Memory B cell (primary cell): ENCODE data around the gene BNIPL.

Experiments used
- ATAC-seq: fragments of 150-1000 bp; cut with Tn5 transposase; 2 replicates; pipeline ENCODE4 v1.10.0; 2021; ENCODE audit warnings: low read depth, mild to moderate bottlenecking, moderate library complexity
- DNase-seq, 2 donors: peaks; one replicate each; pipeline ENCODE4 v3.0.0; 2022; ENCODE audit warnings: low spot score in 2 of 2
- H3K27ac Mint-ChIP-seq: one replicate; pipeline ENCODE4 v1.8.0; 2022; ENCODE audit warnings: mild to moderate bottlenecking, moderate library complexity, mixed read lengths
- H3K27me3 Mint-ChIP-seq: one replicate; pipeline ENCODE4 v1.8.0; 2022; ENCODE audit warnings: mixed read lengths
- H3K36me3 Mint-ChIP-seq: one replicate; pipeline ENCODE4 v1.8.0; 2022; ENCODE audit warnings: mild to moderate bottlenecking, mixed read lengths
- H3K4me1 Mint-ChIP-seq: one replicate; pipeline ENCODE4 v1.8.0; 2022; ENCODE audit warnings: mixed read lengths
- H3K4me3 Mint-ChIP-seq: one replicate; pipeline ENCODE4 v1.8.0; 2022; ENCODE audit warnings: mild to moderate bottlenecking, moderate library complexity, mixed read lengths
- H3K9me3 Mint-ChIP-seq: one replicate; pipeline ENCODE4 v1.8.0; 2022; ENCODE audit warnings: mixed read lengths

The BNIPL gene

DNA sequence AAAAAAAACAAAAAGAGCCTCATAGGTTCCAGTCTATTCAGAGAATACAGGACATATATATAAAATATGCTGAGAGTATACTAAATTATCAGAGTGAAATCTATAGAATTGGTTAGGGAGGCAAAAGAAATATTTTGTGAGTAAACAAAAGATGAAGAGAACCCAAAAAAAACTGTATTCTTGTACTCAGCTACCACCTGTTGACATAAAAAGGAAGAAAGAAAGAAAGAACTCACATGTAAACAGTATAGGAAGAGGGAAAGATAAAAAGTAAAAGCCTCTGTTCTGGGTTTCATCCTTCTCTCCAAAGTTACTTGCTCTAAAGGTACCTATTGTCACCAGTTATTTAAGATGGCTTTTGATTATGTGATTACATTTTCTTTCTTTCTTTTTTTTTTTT lies 9.9 kb upstream of the BNIPL start:
- Mint-ChIP-seq H3K36me3 (peaks cover 23% of the 10 kb centered on the region), H3K27ac (no peak overlapping the region), H3K27me3 (no peaks in the 10 kb centered on the region), H3K9me3 (no peaks in the 10 kb centered on the region), H3K4me1 (peaks cover 7% of the 10 kb centered on the region), H3K4me3 (no peak overlapping the region)
- DNase-seq (no peak), ATAC-seq (no peak)

DNA sequence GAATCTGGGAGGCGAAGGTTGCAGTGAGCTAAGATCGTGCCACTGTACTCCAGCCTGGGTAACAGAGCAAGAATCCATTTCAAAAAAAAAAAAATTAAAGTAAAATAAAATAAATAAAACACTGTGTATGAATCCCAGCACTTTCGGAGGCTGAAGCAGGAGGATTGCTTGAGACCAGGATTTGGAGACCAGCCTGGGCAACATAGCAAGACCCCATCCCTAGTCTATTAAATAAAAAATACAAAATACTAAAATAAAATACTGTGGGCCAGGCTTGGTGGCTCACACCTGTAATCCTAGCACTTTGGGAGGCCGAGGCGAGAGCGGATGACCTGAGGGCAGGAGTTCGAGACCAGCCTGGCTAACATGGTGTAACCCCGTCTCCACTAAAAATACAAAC lies 4.2 kb upstream of the BNIPL start:
- DNase-seq (no peak), ATAC-seq (no peak)
- H3K4me3 Mint-ChIP-seq: no peak overlapping the region
- H3K36me3 Mint-ChIP-seq: peaks cover 36% of the 10 kb centered on the region
- H3K4me1 Mint-ChIP-seq: no peaks in the 10 kb centered on the region
- no peak overlapping the region for H3K27ac Mint-ChIP-seq
- no peaks in the 10 kb centered on the region for H3K27me3 Mint-ChIP-seq
- no peaks in the 10 kb centered on the region for H3K9me3 Mint-ChIP-seq

DNA sequence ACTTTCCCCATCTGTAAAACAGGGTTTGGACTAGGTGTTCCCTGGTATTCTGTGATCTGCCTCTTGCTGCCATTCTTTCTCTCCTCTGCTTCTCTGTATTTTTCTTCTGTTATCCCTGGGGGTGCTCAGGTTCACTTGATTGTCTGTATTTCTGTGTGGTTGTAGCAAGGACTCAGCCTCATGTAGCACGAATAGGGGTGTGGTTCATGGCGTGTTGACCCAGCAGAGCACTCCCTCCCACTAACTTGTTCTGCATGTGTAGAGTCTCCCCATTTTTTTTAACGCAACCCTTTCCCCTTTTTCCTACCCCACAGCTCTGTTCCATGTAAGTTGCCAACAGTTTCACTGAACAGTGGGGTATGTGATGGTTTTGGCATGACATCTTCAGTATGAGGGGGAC lies 1.2 kb upstream of the BNIPL start:
- Mint-ChIP-seq H3K4me3 (no peak overlapping the region), H3K4me1 (no peaks in the 10 kb centered on the region), H3K27me3 (no peaks in the 10 kb centered on the region), H3K9me3 (no peaks in the 10 kb centered on the region), H3K36me3 (peaks cover 31% of the 10 kb centered on the region), H3K27ac (peak overlapping the region; percentile 4)
- ATAC-seq (no peak), DNase-seq (no peak)

DNA sequence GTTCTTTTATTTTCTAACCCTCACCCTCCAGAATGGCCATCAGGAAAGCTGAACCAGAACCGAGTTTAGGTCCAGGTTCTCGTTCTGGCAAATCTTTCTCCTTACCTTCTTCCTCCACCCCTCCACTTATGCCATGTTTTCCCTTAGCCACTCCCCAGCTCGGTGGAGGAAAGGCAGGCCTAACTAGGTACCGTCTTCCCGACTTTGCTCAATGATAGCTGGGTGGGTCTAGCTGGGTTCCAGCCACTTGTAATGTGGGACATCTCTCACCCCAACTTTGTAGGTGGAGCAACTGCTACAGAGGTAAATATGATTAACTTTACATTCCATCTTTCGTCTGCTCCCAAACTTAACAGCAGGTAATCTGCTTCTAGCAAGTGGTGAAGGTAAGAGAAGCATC lies 646 bp downstream of the BNIPL start:
- ATAC-seq (no peak), DNase-seq (no peak)
- H3K4me3 Mint-ChIP-seq: no peak overlapping the region
- peaks cover 24% of the 10 kb centered on the region for H3K36me3 Mint-ChIP-seq
- no peak overlapping the region for H3K27ac Mint-ChIP-seq
- H3K4me1 Mint-ChIP-seq: no peaks in the 10 kb centered on the region
- H3K27me3 Mint-ChIP-seq: no peaks in the 10 kb centered on the region
- H3K9me3 Mint-ChIP-seq: no peaks in the 10 kb centered on the region

DNA sequence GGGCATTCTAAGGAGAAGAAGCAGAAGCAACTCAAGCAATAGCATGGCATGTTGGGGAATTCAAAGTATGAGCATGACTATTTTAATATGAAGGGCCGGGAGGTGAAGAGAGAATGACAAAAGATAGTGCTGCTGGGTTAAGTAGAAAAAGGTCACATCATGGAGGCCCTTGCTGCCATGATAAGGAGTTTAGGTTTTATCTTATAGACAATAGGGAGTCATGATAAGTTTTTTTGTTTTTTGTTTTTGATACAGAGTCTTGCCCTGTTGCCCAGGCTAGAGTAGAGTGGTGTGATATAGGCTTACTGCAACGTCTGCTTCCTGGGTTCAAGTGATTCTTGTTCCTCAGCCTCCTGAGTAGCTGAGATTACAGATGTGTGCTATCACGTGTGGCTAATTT lies 3.1 kb downstream of the BNIPL start:
- DNase-seq (no peak), ATAC-seq (no peak)
- no peak overlapping the region for H3K4me3 Mint-ChIP-seq
- H3K27ac Mint-ChIP-seq: no peak overlapping the region
- peaks cover 2% of the 10 kb centered on the region for H3K4me1 Mint-ChIP-seq
- no peaks in the 10 kb centered on the region for H3K27me3 Mint-ChIP-seq
- no peaks in the 10 kb centered on the region for H3K9me3 Mint-ChIP-seq
- H3K36me3 Mint-ChIP-seq: peaks cover 18% of the 10 kb centered on the region

DNA sequence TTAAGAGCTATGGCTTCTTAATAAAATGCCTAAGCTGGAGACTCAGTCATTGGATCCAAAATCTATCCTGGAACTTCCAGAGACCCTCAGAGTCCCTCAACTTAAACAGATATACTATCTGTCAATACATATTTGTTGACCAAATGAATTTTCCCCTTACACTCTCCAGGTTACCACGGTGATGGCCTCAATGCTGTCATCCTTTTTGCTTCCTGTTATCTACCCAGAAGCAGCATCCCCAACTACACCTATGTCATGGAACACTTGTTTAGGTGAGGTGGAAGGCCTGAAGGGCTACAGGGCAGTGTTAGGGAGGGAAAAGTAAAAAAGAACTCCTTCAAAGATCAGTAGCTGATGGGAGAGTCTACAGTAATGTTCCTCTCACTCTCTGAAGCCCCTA lies 6.8 kb downstream of the BNIPL start:
- Mint-ChIP-seq H3K27me3 (no peaks in the 10 kb centered on the region), H3K36me3 (peaks cover 8% of the 10 kb centered on the region), H3K27ac (no peak overlapping the region), H3K4me3 (no peak overlapping the region), H3K4me1 (peaks cover 4% of the 10 kb centered on the region), H3K9me3 (no peaks in the 10 kb centered on the region)
- no peak for DNase-seq
- no peak for ATAC-seq

DNA sequence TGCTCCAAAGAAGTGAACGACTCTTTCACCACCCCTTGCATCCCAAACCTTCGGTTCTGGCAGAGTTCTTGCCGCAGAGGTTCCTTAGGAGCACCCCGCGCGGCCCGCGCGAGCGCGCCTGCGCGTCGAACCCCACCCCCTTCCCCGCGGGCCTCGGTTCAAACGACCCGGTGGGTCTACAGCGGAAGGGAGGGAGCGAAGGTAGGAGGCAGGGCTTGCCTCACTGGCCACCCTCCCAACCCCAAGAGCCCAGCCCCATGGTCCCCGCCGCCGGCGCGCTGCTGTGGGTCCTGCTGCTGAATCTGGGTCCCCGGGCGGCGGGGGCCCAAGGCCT lies 11.2 kb downstream of the BNIPL start, which contains the start of gene C1orf56:
TSS of gene C1orf56 (plus strand) at position 161 of the 334 bp plus-strand sequence. CDS start at position 258, 97 bp downstream.
- H3K4me1 Mint-ChIP-seq: peaks cover 23% of the 10 kb centered on the region
- H3K4me3 Mint-ChIP-seq: peak within 1 kb of the TSS; percentile 92
- H3K36me3 Mint-ChIP-seq: peaks cover 13% of the 10 kb centered on the region
- H3K27ac Mint-ChIP-seq: peak within 1 kb of the TSS; percentile 88
- ATAC-seq: peak; percentile 58
- H3K27me3 Mint-ChIP-seq: no peaks in the 10 kb centered on the region
- no peaks in the 10 kb centered on the region for H3K9me3 Mint-ChIP-seq
- peak; percentile 38 to 48 for DNase-seq

DNA sequence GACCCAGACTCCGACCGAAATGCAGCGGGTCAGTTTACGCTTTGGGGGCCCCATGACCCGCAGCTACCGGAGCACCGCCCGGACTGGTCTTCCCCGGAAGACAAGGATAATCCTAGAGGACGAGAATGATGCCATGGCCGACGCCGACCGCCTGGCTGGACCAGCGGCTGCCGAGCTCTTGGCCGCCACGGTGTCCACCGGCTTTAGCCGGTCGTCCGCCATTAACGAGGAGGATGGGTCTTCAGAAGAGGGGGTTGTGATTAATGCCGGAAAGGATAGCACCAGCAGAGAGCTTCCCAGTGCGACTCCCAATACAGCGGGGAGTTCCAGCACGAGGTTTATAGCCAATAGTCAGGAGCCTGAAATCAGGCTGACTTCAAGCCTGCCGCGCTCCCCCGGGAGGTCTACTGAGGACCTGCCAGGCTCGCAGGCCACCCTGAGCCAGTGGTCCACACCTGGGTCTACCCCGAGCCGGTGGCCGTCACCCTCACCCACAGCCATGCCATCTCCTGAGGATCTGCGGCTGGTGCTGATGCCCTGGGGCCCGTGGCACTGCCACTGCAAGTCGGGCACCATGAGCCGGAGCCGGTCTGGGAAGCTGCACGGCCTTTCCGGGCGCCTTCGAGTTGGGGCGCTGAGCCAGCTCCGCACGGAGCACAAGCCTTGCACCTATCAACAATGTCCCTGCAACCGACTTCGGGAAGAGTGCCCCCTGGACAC lies 11.7 kb downstream of the BNIPL start:
- H3K36me3 Mint-ChIP-seq: peaks cover 12% of the 10 kb centered on the region
- H3K27ac Mint-ChIP-seq: peak overlapping the region; percentile 88
- peak overlapping the region; percentile 92 for H3K4me3 Mint-ChIP-seq
- no peaks in the 10 kb centered on the region for H3K9me3 Mint-ChIP-seq
- peaks cover 25% of the 10 kb centered on the region for H3K4me1 Mint-ChIP-seq
- ATAC-seq (peak; percentile 82), DNase-seq (peak; percentile 40 to 63)
- H3K27me3 Mint-ChIP-seq: no peaks in the 10 kb centered on the region

DNA sequence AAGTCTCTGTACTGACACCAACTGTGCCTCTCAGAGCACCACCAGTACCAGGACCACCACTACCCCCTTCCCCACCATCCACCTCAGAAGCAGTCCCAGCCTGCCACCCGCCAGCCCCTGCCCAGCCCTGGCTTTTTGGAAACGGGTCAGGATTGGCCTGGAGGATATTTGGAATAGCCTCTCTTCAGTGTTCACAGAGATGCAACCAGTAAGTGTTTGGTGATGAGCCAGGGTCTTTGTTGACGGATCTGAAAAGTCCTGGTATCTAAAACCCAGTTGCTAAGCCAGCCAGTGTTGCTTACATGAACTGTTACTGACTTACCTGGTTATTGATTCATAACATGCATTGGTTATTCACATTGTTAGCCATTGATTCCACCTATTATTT lies 12.3 kb downstream of the BNIPL start:
- no peak for DNase-seq
- Mint-ChIP-seq H3K27me3 (no peaks in the 10 kb centered on the region), H3K9me3 (no peaks in the 10 kb centered on the region), H3K27ac (peak overlapping the region; percentile 88), H3K4me1 (peaks cover 24% of the 10 kb centered on the region), H3K36me3 (peaks cover 12% of the 10 kb centered on the region), H3K4me3 (peak overlapping the region; percentile 92)
- no peak for ATAC-seq

DNA sequence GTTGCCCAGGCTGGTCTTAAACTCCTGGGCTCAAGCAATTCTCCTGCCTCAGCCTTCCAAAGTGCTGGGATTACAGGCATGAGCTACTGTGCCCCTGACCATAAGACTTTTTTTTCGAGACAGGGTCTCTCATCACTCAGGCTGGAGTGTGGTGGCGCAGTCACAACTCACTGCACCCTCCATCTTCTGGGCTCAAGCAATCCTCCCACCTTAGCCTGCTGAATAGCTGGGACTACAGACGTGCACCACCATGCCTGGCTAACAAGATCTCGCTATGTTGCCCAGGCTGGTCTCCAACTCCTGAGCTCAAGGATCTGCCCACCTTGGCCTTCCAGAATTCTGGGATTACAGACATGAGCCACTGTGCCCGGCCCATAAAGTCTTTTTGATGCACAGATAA lies 13.1 kb downstream of the BNIPL start:
- Mint-ChIP-seq H3K9me3 (no peaks in the 10 kb centered on the region), H3K4me3 (no peak overlapping the region), H3K36me3 (peaks cover 16% of the 10 kb centered on the region), H3K4me1 (peaks cover 27% of the 10 kb centered on the region), H3K27ac (peak overlapping the region; percentile 72), H3K27me3 (no peaks in the 10 kb centered on the region)
- DNase-seq (no peak), ATAC-seq (no peak)

DNA sequence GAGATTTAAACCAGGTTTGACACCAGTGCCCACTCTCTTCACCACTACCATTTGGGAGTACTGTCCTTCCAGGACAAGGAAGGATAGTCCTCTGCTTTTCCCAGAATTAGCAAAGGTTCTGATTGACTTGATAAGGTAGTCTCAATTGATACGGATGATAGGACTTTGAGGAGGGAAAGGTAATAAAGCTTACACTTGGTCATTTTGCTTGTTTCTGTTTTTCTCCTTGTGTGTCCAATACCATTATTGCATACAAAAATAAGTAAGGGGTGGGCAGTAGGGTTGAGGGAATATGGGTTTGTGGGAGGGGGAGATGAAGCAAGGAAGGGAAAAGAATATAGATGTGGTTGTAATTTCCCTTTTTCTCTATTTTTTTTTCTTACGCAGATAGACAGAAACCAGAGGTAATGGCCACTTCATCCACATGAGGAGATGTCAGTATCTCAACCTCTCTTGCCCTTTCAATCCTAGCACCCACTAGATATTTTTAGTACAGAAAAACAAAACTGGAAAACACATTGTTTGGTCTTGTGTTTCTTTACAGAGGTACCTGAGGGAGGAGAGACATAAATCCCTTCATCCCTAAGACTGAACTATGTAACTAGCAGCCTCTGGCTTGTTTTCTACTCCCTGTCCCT lies 13.8 kb downstream of the BNIPL start:
- H3K27me3 Mint-ChIP-seq: no peaks in the 10 kb centered on the region
- DNase-seq (no peak), ATAC-seq (no peak)
- H3K27ac Mint-ChIP-seq: peak overlapping the region; percentile 72
- peaks cover 20% of the 10 kb centered on the region for H3K36me3 Mint-ChIP-seq
- no peak overlapping the region for H3K4me3 Mint-ChIP-seq
- H3K9me3 Mint-ChIP-seq: no peaks in the 10 kb centered on the region
- H3K4me1 Mint-ChIP-seq: peaks cover 31% of the 10 kb centered on the region

DNA sequence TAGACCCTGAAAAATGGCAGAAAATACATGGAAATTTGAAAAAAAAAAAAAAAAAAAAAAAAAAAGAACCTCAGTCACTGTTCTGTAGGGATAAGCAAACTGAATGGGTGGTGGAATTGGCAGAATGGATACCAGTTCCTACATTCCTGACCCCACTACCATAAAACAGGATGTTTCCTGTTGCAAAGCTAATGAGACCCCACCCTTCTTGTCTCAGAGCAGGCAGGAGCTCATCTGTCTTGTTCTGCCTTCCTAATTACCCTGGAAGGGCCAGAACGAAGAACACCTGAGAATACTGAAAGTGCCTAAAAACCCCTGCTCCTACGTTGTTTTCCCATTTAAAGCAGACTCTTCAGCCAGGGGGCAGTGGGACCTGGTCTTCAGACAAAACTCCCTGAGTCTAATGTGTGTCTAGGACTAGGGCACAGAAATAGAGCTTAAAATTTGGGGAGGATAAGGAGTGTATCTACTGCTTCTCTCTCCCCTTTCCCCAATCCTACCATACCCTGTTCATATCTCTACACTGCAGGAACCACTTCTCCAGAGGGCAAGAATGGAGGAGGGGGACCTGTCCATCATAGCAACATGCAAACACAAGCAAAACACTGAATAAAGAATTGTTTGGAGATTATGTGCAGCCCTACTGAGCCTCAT lies 15.1 kb downstream of the BNIPL start:
- ATAC-seq (no peak), DNase-seq (no peak)
- Mint-ChIP-seq H3K4me3 (no peak overlapping the region), H3K4me1 (peaks cover 42% of the 10 kb centered on the region), H3K27ac (no peak overlapping the region), H3K9me3 (no peaks in the 10 kb centered on the region), H3K36me3 (peaks cover 27% of the 10 kb centered on the region), H3K27me3 (no peaks in the 10 kb centered on the region)

DNA sequence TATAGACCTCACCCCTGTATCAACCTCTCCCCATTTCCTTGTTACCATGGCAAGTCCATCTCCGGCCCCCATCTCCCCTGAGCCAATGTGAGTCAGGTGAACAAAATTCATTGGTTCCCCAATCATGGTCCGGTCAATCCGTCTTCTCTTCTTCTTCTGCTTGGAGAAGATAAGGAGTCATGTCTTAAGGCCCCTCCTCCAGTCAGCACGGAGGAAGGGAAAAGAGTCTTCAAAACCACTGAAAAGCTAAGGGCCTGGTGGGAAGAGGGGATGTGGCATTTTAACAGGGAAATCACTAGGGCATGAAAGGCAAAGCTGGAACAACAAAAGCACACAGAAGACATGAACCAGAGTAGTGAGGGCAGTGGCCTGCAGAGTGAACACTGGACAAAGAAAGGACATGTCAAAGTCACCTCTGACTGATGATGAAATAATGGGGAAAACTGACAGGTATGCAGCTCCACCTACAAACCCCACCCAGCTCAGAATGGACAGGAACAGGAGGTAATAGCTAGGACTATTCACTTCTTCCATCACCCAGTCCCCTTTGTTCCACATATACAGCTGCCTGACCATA lies 18.7 kb downstream of the BNIPL start:
- ATAC-seq (no peak), DNase-seq (no peak)
- Mint-ChIP-seq H3K4me3 (peak overlapping the region; percentile 96), H3K9me3 (no peaks in the 10 kb centered on the region), H3K27me3 (no peaks in the 10 kb centered on the region), H3K27ac (peak overlapping the region; percentile 99), H3K4me1 (peaks cover 47% of the 10 kb centered on the region), H3K36me3 (peaks cover 43% of the 10 kb centered on the region)

DNA sequence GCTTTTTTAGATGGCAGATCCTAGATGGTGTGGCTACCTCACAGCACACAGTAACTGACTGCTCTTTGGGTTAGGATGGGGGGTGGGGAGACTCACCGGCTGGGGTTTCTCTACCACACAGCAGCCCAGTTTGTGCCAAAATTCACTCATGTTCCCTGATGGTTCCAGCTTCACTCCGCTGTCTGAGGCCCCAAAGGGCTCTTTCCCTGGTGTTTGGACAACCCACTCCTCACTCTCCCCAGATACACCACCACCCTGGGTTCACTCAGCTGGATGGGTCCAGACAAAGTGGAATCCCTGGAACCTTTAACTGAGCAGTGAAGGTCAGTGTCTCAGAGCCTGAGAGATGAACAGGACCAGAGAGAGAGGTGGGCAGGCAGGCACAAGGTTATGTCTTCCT lies 19.2 kb downstream of the BNIPL start:
- H3K4me3 Mint-ChIP-seq: peak overlapping the region; percentile 96

More for the DNA sequence above, 19.2 kb downstream of the BNIPL start:
- ATAC-seq (no peak), DNase-seq (no peak)
- Mint-ChIP-seq H3K27ac (peak overlapping the region; percentile 99), H3K4me1 (peaks cover 50% of the 10 kb centered on the region), H3K27me3 (no peaks in the 10 kb centered on the region), H3K9me3 (no peaks in the 10 kb centered on the region), H3K36me3 (peaks cover 43% of the 10 kb centered on the region)
